ENCODE data around the gene DVL1.

Gene DVL1

GRCh38 chr1:1314678-1315335, 34.4 kb downstream of the DVL1 start:
- Histone ChIP-seq H3K79me2 (ENCODE audit: low read length) (peaks cover 14% of the 10 kb centered on the region; the same call in 1 of the 2 replicates), H3K27ac (ENCODE audit: low read length) (no peak overlapping the region), H3K9ac (ENCODE audit: low read length) (no peak overlapping the region), H4K20me1 (ENCODE audit: insufficient read depth, low read length) (0 out of 2 replicates have a peak, but pooled peaks cover 3% of the 10 kb centered on the region), H3K4me1 (ENCODE audit: low read length) (peaks cover under 1% of the 10 kb centered on the region; the same call in 1 of the 2 replicates), H2AFZ (ENCODE audit: low read depth, low read length) (no peak overlapping the region), H3K4me2 (ENCODE audit: low read length) (no peak overlapping the region), H3K36me3 (replicated peaks; ENCODE audit: low read depth, low read length) (peaks cover 35% of the 10 kb centered on the region), H3K4me3 (ENCODE audit: low read length) (no peak overlapping the region), H3K27me3 (ENCODE audit: low read depth, low read length) (no peaks in the 10 kb centered on the region), H3K9me3 (ENCODE audit: insufficient read depth, low read length) (no peaks in the 10 kb centered on the region)
- no peak for TF ChIP-seq CTCF (IDR thresholded peaks at IDR 0.05; ENCODE audit: low read depth, low read length)
- TF ChIP-seq EZH2phosphoT487 (IDR thresholded peaks at IDR 0.05; ENCODE audit: low read depth) = no peak

- H4K20me1 ChIP-seq (ENCODE audit: insufficient read depth, low read length) = 0 out of 2 replicates have a peak, but pooled peaks cover 3% of the 10 kb centered on the region
- H3K9ac ChIP-seq (ENCODE audit: low read length) = no peak overlapping the region
- no peak overlapping the region for H3K4me3 ChIP-seq (ENCODE audit: low read length)
- H3K4me2 ChIP-seq (ENCODE audit: low read length) = no peak overlapping the region
- H3K27me3 ChIP-seq (ENCODE audit: low read depth, low read length) = no peaks in the 10 kb centered on the region
- no peak overlapping the region for H2AFZ ChIP-seq (ENCODE audit: low read depth, low read length)
- peaks cover 9% of the 10 kb centered on the region; the same call in 1 of the 2 replicates for H3K79me2 ChIP-seq (ENCODE audit: low read length)
- peaks cover 6% of the 10 kb centered on the region for H3K4me1 ChIP-seq (ENCODE audit: low read length)
- peaks cover 31% of the 10 kb centered on the region for H3K36me3 ChIP-seq (replicated peaks; ENCODE audit: low read depth, low read length)
- H3K9me3 ChIP-seq (ENCODE audit: insufficient read depth, low read length) = no peaks in the 10 kb centered on the region
- no peak for TF ChIP-seq EZH2phosphoT487 (IDR thresholded peaks at IDR 0.05; ENCODE audit: low read depth)
- no peak for TF ChIP-seq CTCF (IDR thresholded peaks at IDR 0.05; ENCODE audit: low read depth, low read length)
- H3K27ac ChIP-seq (ENCODE audit: low read length) = no peak overlapping the region
Observed at GRCh38 chr1:1314237-1314586, 35.0 kb downstream of the DVL1 start.

GRCh38 chr1:1313500-1314236, 35.5 kb downstream of the DVL1 start:
- Histone ChIP-seq H3K4me2 (ENCODE audit: low read length) (no peak overlapping the region), H3K27ac (ENCODE audit: low read length) (no peak overlapping the region), H4K20me1 (ENCODE audit: insufficient read depth, low read length) (0 out of 2 replicates have a peak, but pooled peaks cover 3% of the 10 kb centered on the region), H3K9me3 (ENCODE audit: insufficient read depth, low read length) (no peaks in the 10 kb centered on the region), H3K27me3 (ENCODE audit: low read depth, low read length) (no peaks in the 10 kb centered on the region), H3K36me3 (replicated peaks; ENCODE audit: low read depth, low read length) (peaks cover 30% of the 10 kb centered on the region), H3K4me1 (ENCODE audit: low read length) (peaks cover 7% of the 10 kb centered on the region), H3K9ac (ENCODE audit: low read length) (no peak overlapping the region), H2AFZ (ENCODE audit: low read depth, low read length) (no peak overlapping the region), H3K4me3 (ENCODE audit: low read length) (no peak overlapping the region), H3K79me2 (ENCODE audit: low read length) (peaks cover 5% of the 10 kb centered on the region; the same call in 1 of the 2 replicates)
- TF ChIP-seq CTCF (IDR thresholded peaks at IDR 0.05; ENCODE audit: low read depth, low read length) (no peak), EZH2phosphoT487 (IDR thresholded peaks at IDR 0.05; ENCODE audit: low read depth) (no peak)

Measured in OCI-LY3 (cell line).